GM12875 (cell line): ENCODE measurements around the gene CNKSR3.

ENCODE experiments used
- H3K4me3 ChIP-seq: one replicate; pipeline ENCODE4 v1.5.1; 2011; ENCODE audit warnings: low read depth, low read length, control low read depth
- TF ChIP-seq, protein P1 (sequence below): IDR thresholded peaks from 2 replicates; pipeline ENCODE4 v1.5.1; 2011; ENCODE audit warnings: low read depth, mild to moderate bottlenecking, control low read depth, inconsistent platforms, low read length, moderate library complexity, borderline replicate concordance; ENCODE audit not compliant: insufficient read depth

CNKSR3 gene

DNA sequence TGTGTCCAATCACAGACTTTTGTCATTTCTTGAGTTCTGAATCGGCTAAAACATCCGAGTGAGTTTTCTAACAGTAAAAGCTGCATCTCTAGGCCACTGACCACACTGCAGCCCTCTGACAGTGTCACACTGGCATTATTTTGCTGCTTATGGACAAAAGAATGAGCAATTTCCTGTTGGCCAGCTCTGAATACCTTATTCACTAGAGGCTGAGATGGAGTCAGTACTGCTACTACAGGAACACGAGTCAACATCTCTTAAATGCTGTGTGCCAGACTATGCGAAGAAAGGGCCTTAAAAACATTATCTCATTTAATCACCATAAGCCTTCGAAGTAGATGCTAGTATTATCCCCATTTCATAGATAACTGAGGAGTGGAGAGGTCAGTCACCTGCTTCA is 111.4 kb downstream of the CNKSR3 start:
- TF ChIP-seq, protein P1, sequence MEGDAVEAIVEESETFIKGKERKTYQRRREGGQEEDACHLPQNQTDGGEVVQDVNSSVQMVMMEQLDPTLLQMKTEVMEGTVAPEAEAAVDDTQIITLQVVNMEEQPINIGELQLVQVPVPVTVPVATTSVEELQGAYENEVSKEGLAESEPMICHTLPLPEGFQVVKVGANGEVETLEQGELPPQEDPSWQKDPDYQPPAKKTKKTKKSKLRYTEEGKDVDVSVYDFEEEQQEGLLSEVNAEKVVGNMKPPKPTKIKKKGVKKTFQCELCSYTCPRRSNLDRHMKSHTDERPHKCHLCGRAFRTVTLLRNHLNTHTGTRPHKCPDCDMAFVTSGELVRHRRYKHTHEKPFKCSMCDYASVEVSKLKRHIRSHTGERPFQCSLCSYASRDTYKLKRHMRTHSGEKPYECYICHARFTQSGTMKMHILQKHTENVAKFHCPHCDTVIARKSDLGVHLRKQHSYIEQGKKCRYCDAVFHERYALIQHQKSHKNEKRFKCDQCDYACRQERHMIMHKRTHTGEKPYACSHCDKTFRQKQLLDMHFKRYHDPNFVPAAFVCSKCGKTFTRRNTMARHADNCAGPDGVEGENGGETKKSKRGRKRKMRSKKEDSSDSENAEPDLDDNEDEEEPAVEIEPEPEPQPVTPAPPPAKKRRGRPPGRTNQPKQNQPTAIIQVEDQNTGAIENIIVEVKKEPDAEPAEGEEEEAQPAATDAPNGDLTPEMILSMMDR, result no peak
- H3K4me3 ChIP-seq, result no peak overlapping the region

DNA sequence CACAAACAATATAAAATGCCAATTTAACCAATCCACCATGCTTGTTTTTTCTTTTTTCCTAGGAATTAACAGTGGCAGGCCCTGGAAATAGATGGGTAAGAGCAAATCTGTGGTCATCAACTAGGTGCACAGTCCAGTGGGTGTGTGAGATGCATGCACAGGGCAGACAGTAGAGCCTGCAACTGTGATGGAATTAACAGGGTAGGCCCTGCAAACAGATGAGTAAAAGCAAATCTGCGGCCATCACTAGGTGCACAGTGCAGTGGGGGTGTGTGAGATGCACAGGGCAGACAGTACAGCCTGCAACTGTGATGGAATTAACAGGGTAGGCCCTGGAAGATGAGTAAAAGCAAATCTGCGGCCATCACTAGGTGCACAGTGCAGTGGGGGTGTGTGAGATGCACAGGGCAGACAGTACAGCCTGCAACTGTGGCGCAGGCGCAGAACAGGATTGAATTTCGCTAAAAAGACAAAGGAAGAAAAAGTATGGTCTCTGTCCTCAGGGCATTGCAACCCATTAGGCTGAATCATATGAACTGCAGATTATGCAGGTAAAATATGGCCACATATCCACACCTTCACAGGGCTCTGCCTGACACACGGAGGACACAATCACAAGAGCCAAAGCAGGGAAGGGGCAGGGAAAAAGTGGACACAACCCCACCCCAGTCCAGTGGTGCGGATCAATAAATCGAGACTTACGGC is 112.8 kb downstream of the CNKSR3 start:
- TF ChIP-seq, protein P1, result no peak
- H3K4me3 ChIP-seq, result no peak overlapping the region

DNA sequence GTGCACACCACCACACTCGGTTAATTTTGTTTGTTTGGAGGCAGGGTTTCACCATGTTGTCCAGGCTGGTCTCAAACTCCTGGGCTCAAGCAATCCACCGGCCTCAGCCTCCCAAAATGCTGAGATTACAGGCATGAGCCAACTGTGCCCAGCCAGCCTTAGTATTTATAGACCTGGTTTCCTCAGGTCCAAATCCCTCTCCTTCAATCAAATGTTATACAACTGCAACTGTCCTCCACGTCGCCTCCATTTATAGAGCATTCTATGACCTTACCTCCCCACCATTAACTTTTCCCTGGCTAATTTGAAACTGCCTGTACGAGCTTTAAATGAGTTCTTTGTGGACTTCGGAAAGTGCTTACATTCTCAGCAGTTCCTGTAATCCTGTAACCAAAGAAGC is 114.6 kb downstream of the CNKSR3 start:
- TF ChIP-seq, protein P1, result no peak
- no peak overlapping the region for H3K4me3 ChIP-seq

DNA sequence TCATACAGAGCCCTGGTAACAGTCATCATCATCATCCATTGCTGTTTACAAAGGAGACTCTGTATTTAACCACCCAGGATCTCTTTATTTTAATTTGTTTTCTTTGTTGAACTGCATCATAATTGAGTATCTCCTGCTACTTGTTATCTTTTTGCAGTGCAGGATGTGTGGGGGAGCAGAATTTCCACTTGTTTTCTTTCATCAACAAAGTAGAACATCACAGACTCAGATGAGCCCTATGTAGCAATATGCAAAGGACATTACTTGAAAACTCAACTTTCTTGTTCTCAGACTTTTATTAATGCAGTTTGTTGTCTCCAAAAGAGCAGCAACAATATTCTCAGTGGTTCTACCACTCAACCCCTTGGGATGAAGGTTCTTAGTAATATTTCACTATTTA is 115.2 kb downstream of the CNKSR3 start:
- no peak overlapping the region for H3K4me3 ChIP-seq
- TF ChIP-seq, protein P1, result no peak

DNA sequence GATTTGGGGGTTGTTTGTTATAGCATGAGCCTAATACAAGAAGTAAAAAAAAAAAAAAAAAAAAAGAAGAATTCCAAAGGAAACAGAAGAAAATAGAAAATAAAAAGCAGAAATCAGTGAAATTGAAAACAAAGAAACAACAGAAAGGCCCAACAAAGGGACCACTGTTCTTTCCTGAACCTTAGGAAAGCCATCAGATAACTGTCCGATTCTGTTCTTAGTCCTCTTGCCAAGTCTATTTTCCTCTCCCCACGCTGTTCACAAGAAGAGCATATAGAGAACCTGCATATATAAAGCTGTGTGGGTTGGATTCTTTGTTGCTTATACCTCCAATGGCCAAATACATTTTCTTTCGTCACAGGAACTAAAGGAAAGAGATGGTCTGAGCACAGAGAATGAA is 115.9 kb downstream of the CNKSR3 start:
- TF ChIP-seq, protein P1, result no peak
- H3K4me3 ChIP-seq, result no peak overlapping the region

DNA sequence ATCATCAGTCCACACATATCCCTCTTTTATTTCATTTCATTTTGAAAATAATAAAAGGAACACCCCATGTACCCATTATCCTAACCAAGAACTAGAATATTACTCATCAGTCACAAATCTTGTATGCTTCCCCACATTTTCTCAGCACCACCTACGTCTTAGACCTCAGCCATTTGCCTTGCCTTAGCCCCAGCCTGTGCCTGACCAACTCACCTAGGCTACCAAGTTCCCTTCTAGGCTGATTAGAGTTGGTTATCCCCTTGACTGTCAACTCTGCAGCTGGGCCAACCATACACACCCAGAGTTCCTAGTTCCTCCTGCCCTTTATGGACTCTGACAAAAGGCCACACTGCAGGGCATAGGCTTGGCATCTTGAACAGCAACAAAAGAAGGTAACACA is 120.5 kb downstream of the CNKSR3 start:
- no peak overlapping the region for H3K4me3 ChIP-seq
- TF ChIP-seq, protein P1, result no peak

DNA sequence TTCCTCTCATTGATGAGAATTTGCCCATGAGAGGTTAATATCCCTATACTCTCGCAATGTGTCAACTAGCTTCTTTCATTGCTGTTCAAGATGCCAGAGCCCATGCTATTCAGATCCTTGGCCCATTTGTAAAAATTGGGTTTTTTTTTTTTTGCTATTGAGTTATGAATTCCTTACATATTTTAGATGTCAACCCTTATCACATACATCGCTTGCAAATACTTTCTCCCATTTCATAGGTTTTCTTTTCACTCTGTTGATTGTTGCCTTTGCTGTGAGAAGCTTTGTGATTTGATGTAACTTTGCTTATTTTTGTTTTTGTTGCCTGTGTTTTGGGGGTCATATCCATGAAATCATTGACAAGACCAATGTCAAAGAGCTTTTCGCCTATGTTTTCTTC is 121.7 kb downstream of the CNKSR3 start:
- H3K4me3 ChIP-seq, result no peak overlapping the region
- TF ChIP-seq, protein P1, result no peak
